Stimulated activated CD8-positive, alpha-beta memory T cell treated with anti-CD3 and anti-CD28 coated beads, Interleukin-7, amount 100 ng/mL, for 1 hour (primary cell): ENCODE data around the gene C1QC.
A peak's percentile ranks its signal among the peaks of the same experiment; 100 is the strongest.

Source experiments
- DNase-seq, 2 donors: peaks; one replicate each; pipeline ENCODE4 v3.0.0-alpha.2; 2020; ENCODE audit warnings: low read depth in 2 of 2

Gene C1QC

GRCh38 chr1:22619252-22619651 lies 24.2 kb upstream of the C1QC start:
- DNase-seq = no peak

GRCh38 chr1:22619798-22620197 lies 23.6 kb upstream of the C1QC start:
- DNase-seq = no peak

GRCh38 chr1:22621761-22622160 lies 21.7 kb upstream of the C1QC start:
- no peak for DNase-seq

GRCh38 chr1:22625262-22625925 lies 18.0 kb upstream of the C1QC start:
- DNase-seq = no peak

GRCh38 chr1:22626237-22627157 lies 16.9 kb upstream of the C1QC start:
- no peak for DNase-seq

GRCh38 chr1:22627331-22627730 lies 16.1 kb upstream of the C1QC start:
- no peak for DNase-seq

GRCh38 chr1:22628698-22629444 lies 14.6 kb upstream of the C1QC start:
- no peak for DNase-seq

GRCh38 chr1:22629886-22630285 lies 13.5 kb upstream of the C1QC start:
- DNase-seq = no peak

- DNase-seq = no peak
Observed at GRCh38 chr1:22633697-22634463, 9.6 kb upstream of the C1QC start.

GRCh38 chr1:22635436-22635835 lies 8.0 kb upstream of the C1QC start:
- DNase-seq = no peak

GRCh38 chr1:22636353-22636752 lies 7.1 kb upstream of the C1QC start, which contains the start of gene C1QA:
TSS of gene C1QA (plus strand) at chr1:22636628. CDS start at chr1:22637617, 989 bp downstream.
- no peak for DNase-seq

- no peak for DNase-seq
Observed at GRCh38 chr1:22636927-22637326, 6.5 kb upstream of the C1QC start.

- no peak for DNase-seq
Observed at GRCh38 chr1:22637907-22638445, 5.5 kb upstream of the C1QC start.

- DNase-seq = no peak
Observed at GRCh38 chr1:22638476-22639234, 4.8 kb upstream of the C1QC start.

- no peak for DNase-seq
Observed at GRCh38 chr1:22639286-22639685, 4.1 kb upstream of the C1QC start.

GRCh38 chr1:22641247-22641646 lies 2.2 kb upstream of the C1QC start:
- no peak for DNase-seq

GRCh38 chr1:22641906-22642636 lies 1.4 kb upstream of the C1QC start:
- peak; percentile 25 to 45 for DNase-seq

- no peak for DNase-seq
Observed at GRCh38 chr1:22643928-22644327, 495 bp downstream of the C1QC start.

GRCh38 chr1:22645931-22646330 lies 2.5 kb downstream of the C1QC start:
- DNase-seq = no peak

- DNase-seq = no peak
Observed at GRCh38 chr1:22646384-22646783, 3.0 kb downstream of the C1QC start.
